Fibroblast of upper back skin (primary cell): ENCODE results near the gene ELOVL4.

Experiments used
- DNase-seq: peaks from one replicate; pipeline ENCODE4 v3.0.0-alpha.2; 2013

Gene ELOVL4

GRCh38 chr6:79909517-79909916 is 37.8 kb downstream of the ELOVL4 start:
- DNase-seq: no peak

GRCh38 chr6:79902046-79902445 is 45.3 kb downstream of the ELOVL4 start:
- no peak for DNase-seq

- no peak for DNase-seq
Measured at GRCh38 chr6:79898076-79898475, 49.3 kb downstream of the ELOVL4 start.

- no peak for DNase-seq
Measured at GRCh38 chr6:79896075-79896449, 51.3 kb downstream of the ELOVL4 start.

- DNase-seq: no peak
Measured at GRCh38 chr6:79895382-79896074, 51.8 kb downstream of the ELOVL4 start.

GRCh38 chr6:79894939-79895338 is 52.4 kb downstream of the ELOVL4 start:
- no peak for DNase-seq

GRCh38 chr6:79888587-79888986 is 58.8 kb downstream of the ELOVL4 start:
- DNase-seq: no peak

- DNase-seq: no peak
Measured at GRCh38 chr6:79878142-79878748, 69.1 kb downstream of the ELOVL4 start.

GRCh38 chr6:79874531-79875134 is 72.7 kb downstream of the ELOVL4 start:
- DNase-seq: no peak

- DNase-seq: peak; percentile 74
Measured at GRCh38 chr6:79872986-79873385, 74.4 kb downstream of the ELOVL4 start.

- DNase-seq: no peak
Measured at GRCh38 chr6:79872303-79872702, 75.0 kb downstream of the ELOVL4 start.

- DNase-seq: peak; percentile 69
Measured at GRCh38 chr6:79869600-79870084, 77.7 kb downstream of the ELOVL4 start.

- DNase-seq: no peak
Measured at GRCh38 chr6:79869184-79869583, 78.2 kb downstream of the ELOVL4 start.

GRCh38 chr6:79868098-79868722 is 79.1 kb downstream of the ELOVL4 start:
- DNase-seq: peak; percentile 73
